Embryonic facial prominence (tissue), 1 donor: ENCODE results near the gene TMEM258.

Experiments used
- DNase-seq: peaks from one replicate; pipeline ENCODE4 v3.0.0-alpha.2; 2016; ENCODE audit errors: extremely low spot score

Gene TMEM258

GRCh38 chr11:61795876-61796526, 3.6 kb upstream of the TMEM258 start:
- no peak for DNase-seq

- no peak for DNase-seq
These were observed 3.1 kb upstream of the TMEM258 start for GRCh38 chr11:61795459-61795858.

GRCh38 chr11:61794579-61794978, 2.2 kb upstream of the TMEM258 start:
- DNase-seq, result no peak

GRCh38 chr11:61793829-61794204, 1.4 kb upstream of the TMEM258 start:
- DNase-seq, result no peak

GRCh38 chr11:61793083-61793828, 857 bp upstream of the TMEM258 start:
- no peak for DNase-seq

- peak; percentile 85 for DNase-seq
These were observed 576 bp downstream of the TMEM258 start for GRCh38 chr11:61791737-61792309.

GRCh38 chr11:61787928-61788491, 4.4 kb downstream of the TMEM258 start:
- no peak for DNase-seq

- no peak for DNase-seq
These were observed 6.5 kb downstream of the TMEM258 start for GRCh38 chr11:61785837-61786402.

- no peak for DNase-seq
These were observed 7.9 kb downstream of the TMEM258 start for GRCh38 chr11:61784506-61784805.

GRCh38 chr11:61783717-61784505, 8.5 kb downstream of the TMEM258 start:
- no peak for DNase-seq

GRCh38 chr11:61782841-61783240, 9.6 kb downstream of the TMEM258 start:
- no peak for DNase-seq

- DNase-seq, result no peak
These were observed 10.1 kb downstream of the TMEM258 start for GRCh38 chr11:61782299-61782698.

- DNase-seq, result no peak
These were observed 10.8 kb downstream of the TMEM258 start for GRCh38 chr11:61781585-61781984.

- DNase-seq, result no peak
These were observed 11.7 kb downstream of the TMEM258 start for GRCh38 chr11:61780581-61781162.

- DNase-seq, result no peak
These were observed 12.5 kb downstream of the TMEM258 start for GRCh38 chr11:61779666-61780525.

- no peak for DNase-seq
These were observed 13.3 kb downstream of the TMEM258 start for GRCh38 chr11:61778920-61779650.

- DNase-seq, result no peak
These were observed 14.0 kb downstream of the TMEM258 start for GRCh38 chr11:61778357-61778886.

- no peak for DNase-seq
These were observed 14.9 kb downstream of the TMEM258 start for GRCh38 chr11:61777234-61778090.
